MG63 (cell line): ENCODE results near the gene PNPLA2. TPM values are rescaled to one million over a fixed set of nuclear protein-coding genes. Genes with fewer than 3 reads are reported as not detected.

ENCODE experiments used
- DNase-seq: peaks from one replicate; pipeline ENCODE4 v3.0.0-alpha.2; 2020
- H3K27me3 ChIP-seq: fragments of 250-450 bp; sonication (Bioruptor Pico); 2 replicates; pipeline ENCODE4 v1.5.1; 2020; ENCODE audit warnings: mild to moderate bottlenecking, moderate library complexity
- H3K36me3 ChIP-seq: fragments of 250-450 bp; sonication (Bioruptor Pico); 2 replicates; pipeline ENCODE4 v1.5.1; 2020; ENCODE audit warnings: mild to moderate bottlenecking, moderate library complexity
- H3K4me3 ChIP-seq: fragments of 250-450 bp; sonication (Bioruptor Pico); 2 replicates; pipeline ENCODE4 v1.5.1; 2020; ENCODE audit warnings: mild to moderate bottlenecking, moderate library complexity
- H3K9me3 ChIP-seq: fragments of 250-450 bp; sonication (Bioruptor Pico); 2 replicates; pipeline ENCODE4 v1.5.1; 2020; ENCODE audit warnings: mild to moderate bottlenecking, moderate library complexity
- total RNA-seq: library from RNA; depleted of rRNA; stranded (reverse); fragments of >200 nt; shearing (Covaris generic); gene quantifications from 2 replicates; pipeline ENCODE4 v1.2.3, GENCODE V29; 2014; ENCODE audit warnings: low replicate concordance

Gene PNPLA2
- total RNA-seq, 1 experiment from 2014 or later = 12.4 TPM

GRCh38 chr11:850775-851763 is 32.4 kb downstream of the PNPLA2 start:
- Histone ChIP-seq H3K9me3 (no peaks in the 10 kb centered on the region), H3K27me3 (no peaks in the 10 kb centered on the region), H3K36me3 (peaks cover 66% of the 10 kb centered on the region), H3K4me3 (no peak overlapping the region)
- DNase-seq = no peak

- no peak for DNase-seq
- Histone ChIP-seq H3K4me3 (no peak overlapping the region), H3K27me3 (no peaks in the 10 kb centered on the region), H3K9me3 (no peaks in the 10 kb centered on the region), H3K36me3 (peaks cover 65% of the 10 kb centered on the region)
Measured at GRCh38 chr11:852762-853161, 34.0 kb downstream of the PNPLA2 start.

- Histone ChIP-seq H3K36me3 (peaks cover 59% of the 10 kb centered on the region), H3K4me3 (no peak overlapping the region), H3K27me3 (no peaks in the 10 kb centered on the region), H3K9me3 (no peaks in the 10 kb centered on the region)
- no peak for DNase-seq
Measured at GRCh38 chr11:853682-854448, 35.2 kb downstream of the PNPLA2 start.

- Histone ChIP-seq H3K4me3 (no peak overlapping the region), H3K27me3 (no peaks in the 10 kb centered on the region), H3K9me3 (no peaks in the 10 kb centered on the region), H3K36me3 (peaks cover 58% of the 10 kb centered on the region)
- DNase-seq = no peak
Measured at GRCh38 chr11:854601-855329, 36.1 kb downstream of the PNPLA2 start.

GRCh38 chr11:855330-855674 is 36.6 kb downstream of the PNPLA2 start:
- H3K4me3 ChIP-seq = no peak overlapping the region
- H3K9me3 ChIP-seq = no peaks in the 10 kb centered on the region
- no peaks in the 10 kb centered on the region for H3K27me3 ChIP-seq
- no peak for DNase-seq
- H3K36me3 ChIP-seq = peaks cover 60% of the 10 kb centered on the region

- Histone ChIP-seq H3K4me3 (no peak overlapping the region), H3K27me3 (no peaks in the 10 kb centered on the region), H3K36me3 (peaks cover 60% of the 10 kb centered on the region), H3K9me3 (no peaks in the 10 kb centered on the region)
- DNase-seq = no peak
Measured at GRCh38 chr11:855796-856195, 37.1 kb downstream of the PNPLA2 start.

- no peak for DNase-seq
- Histone ChIP-seq H3K4me3 (no peak overlapping the region), H3K36me3 (peaks cover 57% of the 10 kb centered on the region), H3K27me3 (no peaks in the 10 kb centered on the region), H3K9me3 (no peaks in the 10 kb centered on the region)
Measured at GRCh38 chr11:856397-856796, 37.7 kb downstream of the PNPLA2 start.

GRCh38 chr11:858053-858761 is 39.5 kb downstream of the PNPLA2 start:
- no peaks in the 10 kb centered on the region for H3K9me3 ChIP-seq

GRCh38 chr11:858762-859339 is 40.1 kb downstream of the PNPLA2 start:
- Histone ChIP-seq H3K27me3 (no peaks in the 10 kb centered on the region), H3K9me3 (no peaks in the 10 kb centered on the region), H3K36me3 (peaks cover 62% of the 10 kb centered on the region), H3K4me3 (no peak overlapping the region)
- DNase-seq = no peak

More at GRCh38 chr11:858053-858761, 39.5 kb downstream of the PNPLA2 start:
- Histone ChIP-seq H3K4me3 (no peak overlapping the region), H3K36me3 (peaks cover 57% of the 10 kb centered on the region), H3K27me3 (no peaks in the 10 kb centered on the region)
- DNase-seq = no peak

- H3K9me3 ChIP-seq = no peaks in the 10 kb centered on the region
- DNase-seq = no peak
- peaks cover 60% of the 10 kb centered on the region for H3K36me3 ChIP-seq
- no peak overlapping the region for H3K4me3 ChIP-seq
- no peaks in the 10 kb centered on the region for H3K27me3 ChIP-seq
Measured at GRCh38 chr11:859394-860131, 40.8 kb downstream of the PNPLA2 start.

- Histone ChIP-seq H3K27me3 (no peaks in the 10 kb centered on the region), H3K9me3 (no peaks in the 10 kb centered on the region), H3K4me3 (no peak overlapping the region), H3K36me3 (peaks cover 63% of the 10 kb centered on the region)
- no peak for DNase-seq
Measured at GRCh38 chr11:860234-861104, 41.8 kb downstream of the PNPLA2 start.

- no peak for DNase-seq
- Histone ChIP-seq H3K4me3 (no peak overlapping the region), H3K27me3 (no peaks in the 10 kb centered on the region), H3K9me3 (no peaks in the 10 kb centered on the region), H3K36me3 (peaks cover 64% of the 10 kb centered on the region)
Measured at GRCh38 chr11:861105-861479, 42.4 kb downstream of the PNPLA2 start.

- no peaks in the 10 kb centered on the region for H3K9me3 ChIP-seq
- peaks cover 66% of the 10 kb centered on the region for H3K36me3 ChIP-seq
- no peak for DNase-seq
- no peak overlapping the region for H3K4me3 ChIP-seq
- no peaks in the 10 kb centered on the region for H3K27me3 ChIP-seq
Measured at GRCh38 chr11:862081-862661, 43.5 kb downstream of the PNPLA2 start.

GRCh38 chr11:862696-863022 is 43.9 kb downstream of the PNPLA2 start:
- no peak overlapping the region for H3K4me3 ChIP-seq
- no peak for DNase-seq
- peaks cover 65% of the 10 kb centered on the region for H3K36me3 ChIP-seq
- H3K27me3 ChIP-seq = no peaks in the 10 kb centered on the region
- no peaks in the 10 kb centered on the region for H3K9me3 ChIP-seq
